Spinal cord (tissue), 10 donors: ENCODE measurements around the gene SLC35E2B. TPM values are rescaled to one million over a fixed set of nuclear protein-coding genes. Genes with fewer than 3 reads are reported as not detected.
"Not testable (repeated sequence)": the region's sequence is repeated elsewhere in the genome, so short reads cannot be mapped to it uniquely, and the experiment has no call there.

ENCODE experiments used
- DNase-seq, 6 donors: peaks; one replicate each; pipeline versions ENCODE4 v3.0.0 to v3.0.0-alpha.2; 2013 to 2015; ENCODE audit warnings: low spot score in 6 of 6, low read depth in 4 of 6
- H3K27ac ChIP-seq: one replicate; pipeline ENCODE4 v1.5.1; 2013; ENCODE audit warnings: low read depth, low read length, control low read depth
- H3K27me3 ChIP-seq: one replicate; pipeline ENCODE4 v1.6.1; 2013; ENCODE audit warnings: low read length; ENCODE audit not compliant: control insufficient read depth, insufficient read depth
- H3K36me3 ChIP-seq: one replicate; pipeline ENCODE4 v1.6.1; 2013; ENCODE audit warnings: low read length; ENCODE audit not compliant: control insufficient read depth, insufficient read depth
- H3K4me1 ChIP-seq: one replicate; pipeline ENCODE4 v1.6.1; 2013; ENCODE audit warnings: low read length; ENCODE audit not compliant: control insufficient read depth, insufficient read depth
- H3K4me3 ChIP-seq: one replicate; pipeline ENCODE4 v1.5.1; 2013; ENCODE audit warnings: low read depth, low read length, control low read depth
- H3K9me3 ChIP-seq: one replicate; pipeline ENCODE4 v1.6.1; 2013; ENCODE audit warnings: low read length; ENCODE audit not compliant: control insufficient read depth, insufficient read depth
- WGBS: methylation state at CpG from one replicate; pipeline ENCODE4 v1.1.5; 2013; ENCODE audit warnings: missing lambda C conversion rate; ENCODE audit not compliant: insufficient coverage; 5-methylcytosine and 5-hydroxymethylcytosine counted together
- long read RNA-seq, 4 donors: transcript quantifications; one replicate each; lab custom pipeline, GENCODE V29; 2026
- polyA plus RNA-seq, 2 donors: library from polyadenylated mRNA; unstranded; fragments of 120-200 nt; gene quantifications; one replicate each; pipeline ENCODE4 v1.2.1, GENCODE V29; 2013; ENCODE audit not compliant: insufficient read length in 2 of 2
- total RNA-seq, 2 donors: library from RNA; depleted of rRNA in 1 of 2; stranded (reverse); fragments of 120-200 nt in 1 of 2; fragments of >200 nt in 1 of 2; gene quantifications; one replicate each; pipeline versions ENCODE4 v1.2.3 to v1.2.4, GENCODE V29; 2013 to 2014
- donor health status: healthy.

SLC35E2B gene
- total RNA-seq (10 to 100 TPM; 46.2 to 49.9 TPM), polyA plus RNA-seq (100 to 1,000 TPM in 1 of 2 donors, 10 to 100 TPM in 1; 91.9 to 123 TPM)
- long read RNA-seq, donor 1, full-length matches to known transcripts, result 12 of 12 reads
- long read RNA-seq, donor 1, partial matches to known transcripts, result 0 of 12 reads
- long read RNA-seq, donor 1, other reads (novel, unspliced or antisense), result 0 of 12 reads
- long read RNA-seq, donor 2, full-length matches to known transcripts, result 9 of 9 reads
- long read RNA-seq, donor 2, partial matches to known transcripts, result 0 of 9 reads
- long read RNA-seq, donor 2, other reads (novel, unspliced or antisense), result 0 of 9 reads
- long read RNA-seq, donor 3, full-length matches to known transcripts, result 11 of 16 reads
- long read RNA-seq, donor 3, partial matches to known transcripts, result 5 of 16 reads
- long read RNA-seq, donor 3, other reads (novel, unspliced or antisense), result 0 of 16 reads
- long read RNA-seq, donor 4, full-length matches to known transcripts, result 10 of 48 reads
- long read RNA-seq, donor 4, partial matches to known transcripts, result 38 of 48 reads
- long read RNA-seq, donor 4, other reads (novel, unspliced or antisense), result 0 of 48 reads

DNA sequence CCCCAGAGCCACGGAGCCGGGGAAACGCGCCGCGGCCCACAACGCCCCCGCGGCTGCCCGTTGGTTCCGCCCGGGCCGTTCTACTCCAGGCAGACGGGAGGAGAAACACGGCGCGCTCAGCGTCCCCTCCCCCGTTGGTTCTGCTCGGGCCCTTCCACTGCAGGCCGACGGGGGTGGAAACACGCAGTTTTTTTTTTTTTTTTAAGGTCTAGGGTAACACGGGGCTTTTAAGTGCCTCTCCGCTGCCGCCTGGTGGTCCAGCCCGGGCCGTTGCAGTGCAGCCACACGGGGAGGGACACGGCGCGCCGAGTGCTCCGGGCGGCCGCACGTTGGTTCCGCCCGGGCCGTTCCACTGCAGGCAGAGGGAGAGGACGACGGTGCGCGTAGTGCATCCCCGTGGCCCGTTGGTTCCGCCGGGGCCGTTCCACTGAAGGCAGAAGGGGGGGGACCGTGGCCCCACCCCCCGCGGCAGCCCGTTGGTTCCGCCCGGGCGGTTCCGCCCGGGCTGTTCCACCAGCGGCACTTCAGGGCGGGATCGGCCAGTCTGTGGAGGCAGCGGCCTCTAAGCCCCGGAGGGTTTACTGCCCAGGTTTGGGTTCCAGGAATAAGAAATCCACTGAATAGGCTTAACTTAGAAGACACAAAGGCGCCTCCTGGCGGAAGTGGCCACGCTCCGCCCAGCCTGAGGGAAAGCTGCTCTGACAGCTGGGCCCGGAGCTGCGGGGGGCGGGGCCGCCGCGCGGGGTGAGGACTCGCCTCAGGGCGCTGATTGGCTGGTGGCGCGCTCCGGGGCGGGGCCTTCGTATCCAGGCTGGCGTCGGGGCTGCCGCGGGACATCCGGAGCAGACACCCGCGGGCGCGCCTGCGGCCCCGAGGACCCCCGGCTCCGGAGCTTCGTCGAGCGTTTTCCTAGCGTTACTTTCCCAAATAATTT is at the start of gene SLC35E2B:
Gene SLC35E2B, minus strand, starts transcription at position 82 of the 934 bp plus-strand sequence. CDS start 16,096 bp downstream, outside the sequence.
- not testable (repeated sequence) for H3K9me3 ChIP-seq, H3K4me1 ChIP-seq, H3K27me3 ChIP-seq, H3K36me3 ChIP-seq
- DNase-seq, result peak; percentile 53 to 98 (median 82)
- H3K27ac ChIP-seq, result peak within 1 kb of the TSS; percentile 92
- H3K4me3 ChIP-seq, result peak within 1 kb of the TSS; percentile 51
- 0% methylated on average over 12 of the region's 98 CpGs for WGBS

DNA sequence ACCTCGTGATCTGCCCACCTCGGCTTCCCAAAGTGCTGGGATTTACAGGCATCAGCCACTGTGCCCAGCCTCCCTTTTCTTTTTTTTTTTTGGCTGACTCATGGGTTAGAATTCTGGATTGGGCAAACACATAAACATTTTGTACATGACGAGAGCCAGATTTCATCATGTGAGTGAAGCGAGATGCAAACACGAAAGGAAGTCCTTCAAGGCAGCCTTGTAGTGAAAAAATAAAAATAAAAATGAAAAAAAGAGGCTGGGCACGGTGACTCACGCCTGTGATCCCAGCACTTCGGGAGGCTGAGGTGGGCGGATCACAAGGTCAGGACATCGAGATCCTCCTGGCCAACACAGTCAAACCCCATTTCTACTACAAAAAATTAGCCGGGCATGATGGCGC is 48.4 kb upstream of the SLC35E2B start:
- H3K27ac ChIP-seq, H3K27me3 ChIP-seq, H3K4me3 ChIP-seq, DNase-seq, H3K9me3 ChIP-seq, H3K4me1 ChIP-seq: not testable (repeated sequence)
- peaks cover 25% of the 10 kb centered on the region for H3K36me3 ChIP-seq
- WGBS, result 89% methylated on average over 5 of the region's 12 CpGs

DNA sequence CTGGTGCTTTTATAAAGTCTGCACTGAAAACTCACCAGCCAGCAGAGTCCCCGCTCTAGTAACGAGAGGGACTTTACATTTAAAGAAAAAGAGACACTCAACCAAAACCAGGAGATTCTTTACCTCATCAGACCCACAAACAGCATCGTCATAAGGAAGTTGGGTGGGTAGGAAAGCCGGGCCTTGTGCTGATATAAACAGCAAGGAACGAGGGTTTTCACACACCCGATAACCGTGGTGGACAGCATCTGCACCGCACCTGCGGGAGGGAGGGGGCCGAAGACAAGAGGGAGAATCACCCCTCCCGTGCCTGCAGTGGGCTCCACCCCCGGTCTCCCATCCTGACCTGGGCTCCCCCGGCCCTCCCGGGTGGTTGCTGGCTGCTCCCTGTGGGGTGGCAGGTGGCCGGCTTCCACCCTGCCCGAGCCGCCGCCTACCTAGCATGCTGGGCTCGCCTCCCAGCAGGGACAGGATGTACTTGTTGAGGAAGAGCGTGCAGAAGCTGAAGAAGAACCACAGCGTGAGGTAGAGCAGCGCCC is 46.3 kb upstream of the SLC35E2B start:
- not testable (repeated sequence) for H3K27ac ChIP-seq, DNase-seq, H3K9me3 ChIP-seq, H3K27me3 ChIP-seq, H3K4me3 ChIP-seq, H3K4me1 ChIP-seq
- no CpG with 5 or more reads among the region's 22 CpGs for WGBS
- peaks cover 32% of the 10 kb centered on the region for H3K36me3 ChIP-seq

DNA sequence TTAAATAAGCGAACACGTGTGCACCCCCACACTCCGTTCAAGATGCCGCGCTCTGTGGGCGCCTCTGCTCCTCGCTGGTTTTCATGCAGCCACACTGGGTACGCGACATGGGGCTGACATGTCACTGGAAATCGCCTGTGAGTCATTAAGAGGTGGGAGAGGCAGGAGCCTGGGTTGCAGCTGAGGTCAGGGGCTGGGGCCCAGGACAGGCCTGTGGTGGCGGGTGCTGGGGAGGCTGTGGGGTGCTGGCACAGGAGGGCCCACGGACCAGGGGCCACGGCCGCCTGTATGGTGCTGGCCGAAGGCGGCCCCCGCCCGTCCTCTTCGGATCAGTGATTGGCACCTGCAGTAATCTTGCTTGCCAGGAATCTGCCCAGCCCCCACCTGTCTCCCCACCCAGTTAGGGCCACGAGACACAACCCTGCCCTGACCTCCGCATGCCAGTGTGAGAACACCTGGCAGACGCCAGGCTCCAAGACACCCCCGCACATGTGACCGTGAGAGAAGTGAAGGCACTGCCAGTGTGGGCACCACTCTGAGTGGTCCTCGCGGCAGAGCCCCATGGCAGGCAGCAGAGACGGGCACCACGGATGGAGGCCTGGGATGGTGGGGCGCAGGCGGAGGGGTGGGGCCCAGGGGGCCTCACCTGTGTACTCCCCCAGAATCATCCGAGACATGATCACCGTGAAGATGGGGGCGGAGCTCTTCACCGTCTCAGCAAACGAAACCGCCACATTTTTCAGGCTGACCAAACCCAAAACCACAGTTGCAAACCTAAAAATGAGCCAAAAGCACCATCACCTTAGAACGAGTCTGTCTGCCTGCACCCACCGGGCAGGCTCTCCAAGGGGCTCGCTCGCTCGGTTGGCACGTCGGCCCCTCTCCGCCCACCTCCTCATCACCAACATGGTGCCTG is 45.3 kb upstream of the SLC35E2B start:
- H3K4me1 ChIP-seq, H3K4me3 ChIP-seq, DNase-seq, H3K27me3 ChIP-seq, H3K9me3 ChIP-seq, H3K27ac ChIP-seq: not testable (repeated sequence)
- H3K36me3 ChIP-seq, result peaks cover 34% of the 10 kb centered on the region
- over 99% methylated on average over 12 of the region's 44 CpGs for WGBS

DNA sequence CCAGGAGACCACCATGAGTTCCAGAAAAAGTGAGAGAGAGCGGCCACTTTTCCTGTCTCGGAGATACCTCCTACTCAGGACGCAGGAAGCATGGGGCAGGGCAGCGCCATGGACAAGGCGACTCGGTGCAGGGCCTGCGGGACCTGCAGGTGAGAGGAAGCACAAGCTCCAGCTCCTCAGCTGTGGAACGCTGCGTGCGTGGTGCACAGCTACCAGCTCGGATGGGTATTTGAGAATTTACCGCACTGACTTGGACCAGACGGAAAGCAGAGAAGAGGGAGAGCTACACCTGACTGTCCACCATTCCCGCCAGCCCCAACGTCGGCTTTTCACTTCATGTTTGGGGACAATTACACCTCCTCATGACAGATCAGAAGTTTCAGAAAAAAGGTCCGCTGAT is 39.8 kb upstream of the SLC35E2B start:
- Histone ChIP-seq H3K4me3 (no peak overlapping the region), H3K4me1 (no peaks in the 10 kb centered on the region), H3K27ac (no peak overlapping the region), H3K36me3 (peaks cover 52% of the 10 kb centered on the region), H3K27me3 (no peaks in the 10 kb centered on the region), H3K9me3 (no peaks in the 10 kb centered on the region)
- no peak for DNase-seq
- WGBS, result 92% methylated on average over 16 of the region's 17 CpGs

DNA sequence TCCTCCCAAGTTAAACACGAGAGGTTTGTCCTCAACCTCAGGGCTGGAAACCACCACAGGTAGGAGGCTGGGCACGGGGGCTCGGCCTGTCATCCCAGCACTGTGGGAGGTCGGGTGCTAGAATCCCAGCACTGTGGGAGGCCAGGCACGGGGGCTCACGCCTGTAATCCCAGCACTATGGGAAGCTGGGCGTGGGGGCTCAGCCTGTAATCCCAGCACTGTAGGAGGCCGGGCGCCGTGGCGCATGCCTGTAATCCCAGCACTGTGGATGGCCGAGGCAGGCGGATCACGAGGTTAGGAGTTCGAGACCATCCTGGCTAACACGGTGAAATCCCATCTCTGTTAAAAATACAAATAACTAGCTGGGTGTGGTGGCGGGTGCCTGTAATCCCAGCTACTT is 38.3 kb upstream of the SLC35E2B start:
- Histone ChIP-seq H3K9me3 (no peaks in the 10 kb centered on the region), H3K27me3 (no peaks in the 10 kb centered on the region), H3K4me3 (no peak overlapping the region), H3K27ac (no peak overlapping the region), H3K36me3 (peaks cover 50% of the 10 kb centered on the region), H3K4me1 (no peaks in the 10 kb centered on the region)
- 92% methylated on average over 12 of the region's 17 CpGs for WGBS
- no peak for DNase-seq

DNA sequence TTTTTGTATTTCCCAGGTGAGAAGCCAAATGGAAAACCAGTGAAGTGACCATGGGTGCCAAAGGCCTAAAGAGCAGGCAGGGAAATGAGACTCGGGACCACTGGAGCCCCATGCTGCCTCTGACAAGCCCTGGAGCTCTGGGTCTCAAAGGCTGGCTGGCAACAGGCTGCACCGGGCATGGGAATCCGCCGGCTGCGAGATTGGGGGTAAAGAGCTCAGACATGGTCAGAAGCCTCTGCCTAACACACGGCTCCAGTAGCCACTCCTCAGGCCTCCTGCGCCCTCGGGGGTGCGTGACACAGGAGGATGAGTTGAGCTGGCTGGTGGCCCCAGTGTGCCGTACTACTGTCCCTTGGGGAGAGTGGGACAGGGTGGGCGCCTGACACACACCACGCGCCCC is 37.6 kb upstream of the SLC35E2B start:
- not testable (repeated sequence) for H3K4me1 ChIP-seq, DNase-seq, H3K4me3 ChIP-seq, H3K27ac ChIP-seq, H3K27me3 ChIP-seq, H3K9me3 ChIP-seq
- WGBS, result no CpG with 5 or more reads among the region's 13 CpGs
- peaks cover 47% of the 10 kb centered on the region for H3K36me3 ChIP-seq

DNA sequence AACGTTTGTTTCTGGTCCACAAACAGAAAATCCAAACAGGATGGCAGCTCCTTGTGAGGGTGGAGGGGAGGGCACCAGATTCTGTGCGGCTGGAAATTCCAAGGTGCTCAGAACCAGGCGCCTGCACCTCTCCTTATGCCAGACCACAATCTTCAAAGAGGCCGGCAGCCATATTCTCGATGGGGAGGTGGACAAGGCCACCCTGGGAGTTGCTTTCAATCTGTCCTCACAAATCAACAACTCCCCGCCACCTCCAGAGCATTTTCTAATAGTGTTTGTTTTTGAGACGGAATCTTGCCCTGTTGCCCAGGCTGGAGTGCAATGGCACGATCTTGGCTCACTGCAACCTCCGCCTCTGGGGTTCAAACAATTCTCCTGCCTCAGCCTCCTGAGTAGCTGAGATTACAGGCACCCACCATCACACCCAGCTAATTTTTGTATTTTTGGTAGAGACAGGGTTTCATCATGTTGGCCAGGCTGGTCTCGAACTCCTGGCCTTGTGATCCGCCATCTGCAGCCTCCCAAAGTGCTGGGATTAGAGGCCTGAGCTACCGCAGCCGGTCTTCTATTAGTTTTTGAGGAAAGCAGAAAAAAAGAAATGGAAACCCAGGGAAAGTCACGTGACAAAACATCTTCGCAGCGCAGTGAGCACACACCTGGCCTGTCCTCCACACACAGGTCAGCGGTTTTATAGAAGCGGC is 36.7 kb upstream of the SLC35E2B start:
- DNase-seq, H3K27me3 ChIP-seq, H3K4me3 ChIP-seq, H3K4me1 ChIP-seq, H3K9me3 ChIP-seq: not testable (repeated sequence)
- 100% methylated on average over 2 of the region's 18 CpGs for WGBS
- Histone ChIP-seq H3K36me3 (peaks cover 43% of the 10 kb centered on the region), H3K27ac (peak overlapping the region; percentile 25)
